Activated T-cell treated with anti-CD3 and anti-CD28 coated beads, Interleukin-2, amount 50 U/mL, for 24 hours (primary cell): ENCODE results near the gene PCMT1.
"Not testable (repeated sequence)": the region's sequence is repeated elsewhere in the genome, so short reads cannot be mapped to it uniquely, and the experiment has no call there.

Experiments
- DNase-seq: peaks from one replicate; pipeline ENCODE4 v3.0.0-alpha.2; 2020
- H3K27ac Mint-ChIP-seq: 2 replicates; pipeline ENCODE4 v1.8.0; 2020; ENCODE audit warnings: mild to moderate bottlenecking, mixed read lengths
- H3K27me3 Mint-ChIP-seq: 2 replicates; pipeline ENCODE4 v1.8.0; 2020; ENCODE audit warnings: mixed read lengths
- H3K36me3 Mint-ChIP-seq: 2 replicates; pipeline ENCODE4 v1.8.0; 2020; ENCODE audit warnings: low read depth, mixed read lengths
- H3K4me1 Mint-ChIP-seq: 2 replicates; pipeline ENCODE4 v1.8.0; 2020; ENCODE audit warnings: low read depth, mixed read lengths
- H3K4me3 Mint-ChIP-seq: 2 replicates; pipeline ENCODE4 v1.8.0; 2020; ENCODE audit warnings: mild to moderate bottlenecking, moderate library complexity, mixed read lengths
- H3K9me3 Mint-ChIP-seq: 2 replicates; pipeline ENCODE4 v1.8.0; 2020; ENCODE audit warnings: mixed read lengths

Gene PCMT1

DNA sequence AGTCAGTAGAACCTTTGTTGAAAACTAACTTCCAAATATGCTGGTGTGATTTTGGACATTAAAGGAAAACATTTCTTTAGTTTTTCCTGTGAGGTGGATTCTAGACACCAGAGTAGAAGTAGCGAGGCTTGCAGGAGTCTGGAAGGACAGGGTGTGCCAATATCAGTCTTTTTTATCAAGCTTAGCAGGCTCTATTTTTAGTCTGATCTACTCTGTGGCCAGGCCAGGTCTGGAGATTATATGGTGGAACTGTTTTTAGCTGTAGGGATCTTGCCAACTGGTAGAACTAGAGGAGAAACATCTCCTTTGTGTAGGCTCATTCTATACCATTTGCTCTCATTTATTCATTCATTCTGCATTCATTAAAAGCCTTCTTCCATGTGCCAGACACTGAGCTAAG, 72.0 kb downstream of the PCMT1 start:
- no peaks in the 10 kb centered on the region for H3K9me3 Mint-ChIP-seq
- DNase-seq, result no peak
- H3K4me1 Mint-ChIP-seq, result no peaks in the 10 kb centered on the region
- no peaks in the 10 kb centered on the region for H3K27me3 Mint-ChIP-seq
- no peaks in the 10 kb centered on the region for H3K36me3 Mint-ChIP-seq
- H3K27ac Mint-ChIP-seq, result no peak overlapping the region
- no peak overlapping the region for H3K4me3 Mint-ChIP-seq

DNA sequence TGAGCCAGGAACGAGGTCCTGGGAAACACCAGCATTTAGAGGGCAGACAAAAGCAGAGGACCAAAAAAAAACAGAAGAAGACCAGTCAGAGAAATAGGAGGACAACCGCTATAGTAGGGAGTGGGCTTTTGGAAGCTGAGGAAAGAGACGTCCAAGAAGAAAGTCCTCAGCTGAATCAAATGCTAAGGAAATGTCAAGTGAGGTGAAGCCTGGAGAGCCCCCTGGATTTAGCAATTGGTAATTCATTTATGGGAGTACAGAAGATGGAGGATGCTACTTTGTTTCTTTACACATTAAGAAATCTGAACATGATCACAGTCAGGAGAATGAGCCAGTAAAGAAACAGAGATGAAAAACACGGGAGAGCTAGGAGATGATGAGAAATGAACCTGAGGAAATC, 73.5 kb downstream of the PCMT1 start:
- no peaks in the 10 kb centered on the region for H3K9me3 Mint-ChIP-seq
- H3K4me3 Mint-ChIP-seq, result no peak overlapping the region
- DNase-seq, result no peak
- no peaks in the 10 kb centered on the region for H3K27me3 Mint-ChIP-seq
- H3K36me3 Mint-ChIP-seq, result no peaks in the 10 kb centered on the region
- H3K27ac Mint-ChIP-seq, result no peak overlapping the region
- H3K4me1 Mint-ChIP-seq, result no peaks in the 10 kb centered on the region

DNA sequence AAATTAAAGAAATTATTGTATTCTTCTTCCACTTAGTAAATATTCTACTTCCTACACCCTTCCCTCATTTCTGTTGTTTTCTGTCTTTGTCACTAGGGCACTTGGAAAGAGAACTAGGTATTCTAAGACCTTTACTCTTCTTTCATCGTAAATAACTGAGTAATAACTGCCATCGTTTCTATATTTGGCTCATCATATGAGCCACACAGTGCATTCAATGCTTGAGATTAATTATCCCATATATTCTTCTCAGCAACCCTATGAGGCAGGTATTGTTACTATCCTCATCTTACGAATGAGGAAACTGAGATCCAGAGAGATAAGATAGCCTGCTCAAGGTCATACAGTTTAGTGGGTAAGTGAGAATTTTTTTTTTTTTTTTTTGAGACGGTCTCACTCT, 75.8 kb downstream of the PCMT1 start:
- Mint-ChIP-seq H3K4me1 (no peaks in the 10 kb centered on the region), H3K36me3 (no peaks in the 10 kb centered on the region), H3K27me3 (no peaks in the 10 kb centered on the region), H3K9me3 (no peaks in the 10 kb centered on the region), H3K4me3 (no peak overlapping the region), H3K27ac (no peak overlapping the region)
- DNase-seq, result no peak

DNA sequence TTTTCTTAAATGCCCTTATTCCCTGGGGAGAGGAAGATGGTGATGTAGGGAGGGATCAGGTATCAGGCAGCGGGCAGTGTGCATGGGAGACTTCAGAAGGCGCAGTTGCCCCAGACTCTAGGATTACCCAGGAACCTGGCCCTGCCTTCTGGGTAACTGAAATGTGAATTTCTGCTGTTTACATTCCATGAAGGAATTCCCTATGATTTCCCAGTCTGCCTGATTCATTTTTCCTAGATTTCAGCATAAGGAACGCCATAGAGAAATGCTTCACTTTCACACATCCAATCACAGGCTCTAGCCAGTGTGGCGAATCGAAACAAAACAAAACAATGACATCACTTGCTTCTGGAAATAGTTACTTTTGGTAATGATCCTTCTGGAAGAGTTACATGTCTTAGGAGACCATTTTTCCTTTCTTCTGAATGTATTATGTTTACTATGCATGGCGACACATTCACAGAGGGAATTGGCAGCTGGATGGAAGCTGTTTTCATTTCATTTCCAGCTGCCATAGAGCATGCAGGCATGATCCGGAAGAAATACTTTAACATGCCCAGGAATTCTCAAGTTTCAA, 81.3 kb downstream of the PCMT1 start:
- no peak for DNase-seq
- Mint-ChIP-seq H3K27me3 (no peaks in the 10 kb centered on the region), H3K4me3 (no peak overlapping the region), H3K36me3 (no peaks in the 10 kb centered on the region), H3K4me1 (peaks cover 2% of the 10 kb centered on the region), H3K9me3 (no peaks in the 10 kb centered on the region), H3K27ac (no peak overlapping the region)

DNA sequence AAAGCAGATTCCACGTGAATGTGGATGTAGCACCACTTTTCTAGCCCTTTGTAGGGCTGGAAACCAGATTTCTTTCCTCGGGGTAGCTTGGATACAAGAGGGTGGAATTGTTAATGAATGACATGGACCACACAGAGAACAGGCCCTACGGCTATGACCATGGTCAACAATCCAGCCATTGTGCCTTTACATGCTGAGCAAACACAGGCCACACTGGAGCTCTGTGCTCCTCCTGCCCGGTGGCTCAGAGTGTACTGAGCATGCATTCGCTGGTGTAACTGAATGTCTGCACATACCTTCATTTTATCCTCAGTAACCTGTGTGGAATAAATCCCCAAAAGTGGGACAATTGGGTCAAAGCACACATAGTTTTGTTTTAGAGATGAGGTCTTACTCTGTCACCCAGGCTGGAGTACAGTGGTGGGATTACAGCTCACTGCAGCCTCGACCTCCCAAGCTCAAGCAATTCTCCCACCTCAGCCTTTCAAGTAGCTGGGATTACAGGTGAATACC, 81.8 kb downstream of the PCMT1 start:
- H3K27ac Mint-ChIP-seq, result no peak overlapping the region
- no peaks in the 10 kb centered on the region for H3K27me3 Mint-ChIP-seq
- no peak overlapping the region for H3K4me3 Mint-ChIP-seq
- peaks cover 2% of the 10 kb centered on the region for H3K4me1 Mint-ChIP-seq
- no peaks in the 10 kb centered on the region for H3K36me3 Mint-ChIP-seq
- H3K9me3 Mint-ChIP-seq, result no peaks in the 10 kb centered on the region
- DNase-seq, result no peak

DNA sequence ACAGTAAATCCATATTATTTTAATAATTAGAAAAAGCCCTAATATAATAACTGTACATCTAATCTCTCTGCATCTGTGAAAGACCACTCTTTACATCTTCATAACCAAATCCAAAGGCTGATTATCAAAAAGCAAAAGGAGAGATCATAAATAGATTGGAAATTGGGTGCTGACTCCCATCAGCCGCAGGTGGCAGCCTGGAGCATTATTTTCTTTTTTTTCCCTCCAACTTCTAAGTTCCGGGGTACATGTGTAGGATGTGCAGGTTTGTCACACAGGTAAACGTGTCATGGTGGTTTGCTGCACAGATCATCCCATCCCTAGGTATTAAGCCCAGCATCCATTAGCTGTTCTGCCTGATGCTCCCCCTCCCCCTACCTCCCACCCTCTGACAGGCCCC, 84.1 kb downstream of the PCMT1 start:
- peaks cover 2% of the 10 kb centered on the region for H3K4me1 Mint-ChIP-seq
- H3K9me3 Mint-ChIP-seq, result no peaks in the 10 kb centered on the region
- H3K36me3 Mint-ChIP-seq, result no peaks in the 10 kb centered on the region
- no peak overlapping the region for H3K4me3 Mint-ChIP-seq
- no peak overlapping the region for H3K27ac Mint-ChIP-seq
- no peaks in the 10 kb centered on the region for H3K27me3 Mint-ChIP-seq
- DNase-seq, result no peak

DNA sequence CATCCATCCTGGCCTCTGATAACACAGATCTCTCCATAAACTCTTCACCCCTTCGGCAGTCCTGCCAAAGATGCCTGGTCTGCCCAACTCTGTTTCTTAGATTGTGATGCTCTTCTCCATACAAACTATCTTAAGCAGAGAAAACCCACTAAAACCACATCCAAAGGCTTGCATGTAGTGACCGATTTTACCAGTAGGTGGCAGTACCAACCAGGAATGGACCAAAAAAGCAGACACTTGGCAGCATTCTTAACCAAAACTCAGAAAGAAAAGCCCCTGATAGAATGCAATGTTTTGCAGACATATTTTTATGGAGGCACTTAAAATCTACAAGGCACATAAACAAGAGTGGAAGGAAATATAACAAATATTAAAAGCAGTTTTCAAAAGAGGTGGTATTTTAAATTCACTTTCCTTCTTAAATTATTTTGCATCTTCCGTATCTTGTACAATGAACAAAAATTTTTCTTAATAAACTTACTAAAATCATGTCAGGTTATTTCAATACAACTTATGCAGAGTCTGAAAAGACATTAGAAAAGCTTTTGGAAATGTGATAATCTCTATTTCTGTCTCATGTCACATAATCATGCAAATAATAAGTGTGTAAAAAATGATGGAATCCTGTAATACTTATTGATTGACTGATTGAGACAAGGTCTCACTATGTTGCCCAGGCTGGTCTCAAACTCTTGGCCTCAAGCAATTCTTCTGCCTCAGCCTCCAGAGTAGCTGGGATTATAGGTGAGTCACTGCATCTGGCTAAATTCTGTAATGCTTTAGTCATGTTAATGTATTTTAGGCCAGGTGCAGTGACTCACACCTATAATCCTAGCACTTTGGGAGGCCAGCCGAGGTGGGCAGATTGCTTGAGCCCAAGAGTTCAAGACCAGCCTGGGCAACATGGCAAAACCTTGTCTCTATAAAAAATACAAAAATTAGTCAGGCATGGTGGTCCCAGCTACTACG, 85.3 kb downstream of the PCMT1 start:
- peaks cover 2% of the 10 kb centered on the region for H3K4me1 Mint-ChIP-seq
- no peak overlapping the region for H3K27ac Mint-ChIP-seq
- no peak overlapping the region for H3K4me3 Mint-ChIP-seq
- H3K9me3 Mint-ChIP-seq, result no peaks in the 10 kb centered on the region
- peak; percentile 61 for DNase-seq
- H3K27me3 Mint-ChIP-seq, result no peaks in the 10 kb centered on the region
- H3K36me3 Mint-ChIP-seq, result no peaks in the 10 kb centered on the region

DNA sequence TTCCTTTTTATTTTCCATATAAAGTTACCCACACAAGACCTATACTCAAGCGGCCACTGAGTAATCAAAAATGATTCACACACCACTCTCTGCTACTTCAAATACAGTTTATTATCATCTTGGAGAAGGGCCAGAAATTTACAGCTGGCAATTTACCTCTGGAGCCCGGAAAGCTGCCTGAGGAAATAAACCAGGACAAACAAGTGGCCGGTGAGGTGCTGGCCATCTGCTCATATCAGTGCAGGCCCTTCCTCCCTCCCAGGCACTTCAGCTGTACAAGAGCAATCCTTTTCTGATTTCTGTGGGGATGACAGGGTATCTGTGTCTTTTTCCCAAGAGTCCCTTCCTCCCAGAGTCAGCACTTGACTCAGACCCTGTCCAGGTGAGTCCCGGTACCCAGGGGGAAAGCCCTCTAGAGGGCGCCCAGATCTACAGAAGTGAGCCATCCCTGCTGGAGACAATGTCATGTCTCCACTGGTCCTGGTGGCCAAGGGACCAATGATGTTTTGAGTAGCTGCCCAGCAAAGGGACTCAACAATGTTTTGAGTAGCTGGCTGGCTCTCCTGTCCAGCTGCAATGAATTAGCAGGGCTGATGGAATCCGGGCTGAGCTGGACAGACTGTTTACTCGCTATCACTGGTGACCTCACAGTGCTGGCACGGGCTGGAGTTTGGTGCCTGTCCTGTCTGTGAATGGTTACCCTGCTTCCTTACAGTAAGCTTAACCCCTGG, 91.0 kb downstream of the PCMT1 start:
- Mint-ChIP-seq H3K27ac (no peak overlapping the region), H3K27me3 (no peaks in the 10 kb centered on the region), H3K9me3 (no peaks in the 10 kb centered on the region), H3K4me1 (no peaks in the 10 kb centered on the region), H3K4me3 (no peak overlapping the region), H3K36me3 (no peaks in the 10 kb centered on the region)
- peak; percentile 51 for DNase-seq

DNA sequence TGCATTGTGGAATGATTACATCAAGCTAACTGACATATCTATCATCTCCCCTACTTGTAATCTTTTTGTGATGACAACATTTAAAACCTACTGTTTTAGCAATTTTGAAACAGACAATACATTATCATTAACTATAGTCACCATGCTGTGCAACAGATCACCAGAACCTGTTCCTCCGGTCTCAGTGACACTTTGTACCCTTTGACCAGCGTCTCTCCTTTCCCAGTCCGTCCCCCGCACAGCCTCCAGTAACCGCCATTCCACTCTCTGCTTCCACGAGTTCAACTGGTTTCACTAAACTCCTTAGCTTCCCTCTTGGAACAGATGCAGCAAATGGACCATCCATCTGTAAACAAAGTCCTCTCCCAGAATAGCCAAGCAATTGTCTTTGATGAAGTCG, 92.8 kb downstream of the PCMT1 start:
- no peaks in the 10 kb centered on the region for H3K27me3 Mint-ChIP-seq
- H3K4me1 Mint-ChIP-seq, result peaks cover 2% of the 10 kb centered on the region
- H3K27ac Mint-ChIP-seq, result no peak overlapping the region
- no peaks in the 10 kb centered on the region for H3K36me3 Mint-ChIP-seq
- H3K4me3 Mint-ChIP-seq, result no peak overlapping the region
- no peak for DNase-seq
- H3K9me3 Mint-ChIP-seq, result no peaks in the 10 kb centered on the region

DNA sequence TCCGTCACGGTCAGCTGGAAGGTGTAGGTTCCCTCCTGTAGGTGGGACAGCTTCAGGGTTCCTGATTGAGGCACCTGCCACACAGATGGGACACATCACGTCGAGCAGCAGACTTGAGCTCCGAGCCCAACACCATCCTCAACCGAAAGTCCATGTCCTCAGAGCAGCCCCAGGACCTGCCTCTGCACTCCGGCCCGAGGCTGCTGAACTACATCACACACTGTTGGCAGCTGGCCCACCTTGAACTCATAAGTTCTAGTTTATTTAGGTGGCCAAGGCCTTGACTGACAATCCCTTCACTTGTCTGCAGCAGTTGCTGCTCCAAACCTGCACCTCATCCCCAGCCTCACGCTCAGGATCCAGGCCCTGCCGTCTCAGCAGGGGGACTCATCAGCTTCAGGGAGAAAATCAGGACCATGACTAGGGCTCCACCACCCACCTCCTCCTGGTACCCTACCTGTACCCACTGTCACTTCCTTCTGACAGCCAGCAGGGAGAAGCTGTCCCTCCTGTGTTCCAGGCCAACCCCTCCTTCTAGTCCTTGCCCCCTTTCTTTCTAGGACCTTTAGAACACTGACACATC, 93.6 kb downstream of the PCMT1 start:
- Mint-ChIP-seq H3K4me3 (no peak overlapping the region), H3K9me3 (no peaks in the 10 kb centered on the region), H3K27ac (no peak overlapping the region), H3K27me3 (no peaks in the 10 kb centered on the region), H3K4me1 (peaks cover 4% of the 10 kb centered on the region), H3K36me3 (no peaks in the 10 kb centered on the region)
- no peak for DNase-seq

DNA sequence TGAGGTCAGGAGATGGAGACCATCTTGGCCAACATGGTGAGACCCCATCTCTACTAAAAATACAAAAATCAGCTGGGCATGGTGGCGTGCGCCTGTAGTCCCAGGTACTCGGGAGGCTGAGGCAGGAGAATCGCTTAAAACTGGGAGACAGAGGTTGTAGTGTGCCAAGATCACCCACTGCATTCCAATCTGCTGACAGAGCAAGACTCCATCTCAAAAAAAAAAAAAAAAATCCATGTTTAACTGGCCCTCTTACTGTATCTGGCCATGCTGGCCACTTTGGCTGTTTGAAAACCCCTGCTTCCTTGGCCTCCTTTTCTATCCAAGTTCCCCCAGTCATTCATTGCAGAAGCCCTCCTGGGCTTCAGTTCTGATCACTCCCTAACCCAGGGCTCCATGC, 94.5 kb downstream of the PCMT1 start:
- not testable (repeated sequence) for H3K36me3 Mint-ChIP-seq, H3K4me1 Mint-ChIP-seq, H3K27me3 Mint-ChIP-seq, H3K27ac Mint-ChIP-seq, H3K9me3 Mint-ChIP-seq, H3K4me3 Mint-ChIP-seq, DNase-seq

DNA sequence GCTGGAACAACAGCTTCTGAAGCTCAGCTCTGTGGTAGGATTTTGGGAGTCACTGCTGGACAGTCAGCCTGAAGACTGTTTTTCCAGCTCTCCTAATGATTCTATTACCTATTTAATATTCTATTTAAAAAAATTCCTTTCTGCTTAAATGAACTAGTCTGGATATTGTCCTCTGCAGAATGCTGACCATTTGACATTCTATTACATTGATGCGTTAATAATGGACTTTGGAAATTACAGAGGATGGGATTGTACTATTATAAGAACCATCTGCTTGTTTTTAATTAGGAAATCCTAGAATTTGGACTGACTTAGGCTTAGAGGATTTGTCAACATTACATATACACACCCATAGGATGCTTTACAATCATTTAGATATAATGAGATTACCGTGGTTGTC, 94.9 kb downstream of the PCMT1 start:
- Mint-ChIP-seq H3K9me3 (no peaks in the 10 kb centered on the region), H3K27ac (no peak overlapping the region), H3K4me3 (no peak overlapping the region), H3K27me3 (no peaks in the 10 kb centered on the region), H3K4me1 (peaks cover 4% of the 10 kb centered on the region), H3K36me3 (no peaks in the 10 kb centered on the region)
- DNase-seq, result no peak

DNA sequence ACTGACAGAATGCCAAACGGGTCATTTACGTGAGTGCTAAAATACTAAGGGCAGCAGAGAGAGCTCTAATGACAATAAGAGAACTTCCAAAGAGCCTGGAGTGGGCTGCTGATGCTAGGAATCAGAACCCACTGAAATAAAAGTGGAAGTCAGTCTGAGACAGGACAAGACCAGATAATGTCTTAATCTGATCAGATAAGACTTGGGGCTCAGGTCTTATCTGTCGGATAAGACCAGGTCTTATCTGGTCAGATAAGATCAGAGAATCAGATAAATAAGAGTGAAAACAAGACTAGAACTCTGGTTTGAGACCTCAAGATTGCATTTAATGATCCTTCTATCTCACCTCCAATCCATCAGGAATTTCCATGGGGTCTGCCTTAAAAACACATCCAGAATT, 96.0 kb downstream of the PCMT1 start:
- H3K27me3 Mint-ChIP-seq, result no peaks in the 10 kb centered on the region
- no peaks in the 10 kb centered on the region for H3K9me3 Mint-ChIP-seq

DNA sequence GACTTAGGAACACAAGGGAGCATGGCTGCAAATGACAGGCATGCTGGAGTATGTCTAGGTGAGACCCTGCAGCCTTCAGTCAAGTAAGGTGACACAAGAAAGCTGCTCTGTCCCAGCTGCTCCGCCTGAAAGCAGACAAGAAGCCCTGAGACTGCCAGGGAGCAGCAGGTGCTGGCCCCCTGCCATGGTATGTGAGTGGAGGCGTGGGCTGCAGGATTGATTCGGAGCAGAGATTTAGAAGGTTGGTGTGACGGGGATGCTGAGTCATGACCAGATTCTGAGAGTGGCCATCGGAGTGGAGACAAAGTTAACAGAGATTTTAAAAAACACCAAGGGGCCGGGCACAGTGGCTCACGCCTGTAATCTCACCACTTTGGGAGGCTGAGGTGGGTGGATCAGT, 96.8 kb downstream of the PCMT1 start:
- Mint-ChIP-seq H3K4me3 (no peak overlapping the region), H3K27ac (no peak overlapping the region), H3K36me3 (no peaks in the 10 kb centered on the region), H3K4me1 (peaks cover 4% of the 10 kb centered on the region), H3K9me3 (no peaks in the 10 kb centered on the region), H3K27me3 (no peaks in the 10 kb centered on the region)
- no peak for DNase-seq

More for the DNA sequence above, 96.0 kb downstream of the PCMT1 start:
- no peak overlapping the region for H3K4me3 Mint-ChIP-seq
- no peak overlapping the region for H3K27ac Mint-ChIP-seq
- peaks cover 4% of the 10 kb centered on the region for H3K4me1 Mint-ChIP-seq
- no peak for DNase-seq
- no peaks in the 10 kb centered on the region for H3K36me3 Mint-ChIP-seq
